HG03135 (cell line): ENCODE data around the gene PLCG2.

Source experiments
- ATAC-seq: cut with Tn5 transposase; IDR thresholded peaks from one replicate; pipeline ENCODE4 v1.9.1; 2021; ENCODE audit warnings: mild to moderate bottlenecking, moderate library complexity; ENCODE audit not compliant: unreplicated experiment

PLCG2 gene

GRCh38 chr16:81814751-81815428 is 35.8 kb downstream of the PLCG2 start:
- no peak for ATAC-seq

- ATAC-seq: no peak
These were observed 36.3 kb downstream of the PLCG2 start for GRCh38 chr16:81815429-81815766.

GRCh38 chr16:81816351-81816750 is 37.3 kb downstream of the PLCG2 start:
- no peak for ATAC-seq

- ATAC-seq: no peak
These were observed 37.7 kb downstream of the PLCG2 start for GRCh38 chr16:81816793-81817210.

- peak; percentile 36 for ATAC-seq
These were observed 38.2 kb downstream of the PLCG2 start for GRCh38 chr16:81817296-81817695.

- peak; percentile 40 for ATAC-seq
These were observed 38.9 kb downstream of the PLCG2 start for GRCh38 chr16:81817789-81818567.

- ATAC-seq: no peak
These were observed 39.4 kb downstream of the PLCG2 start for GRCh38 chr16:81818568-81818896.

- no peak for ATAC-seq
These were observed 39.8 kb downstream of the PLCG2 start for GRCh38 chr16:81818905-81819304.

- ATAC-seq: peak; percentile 35
These were observed 42.5 kb downstream of the PLCG2 start for GRCh38 chr16:81821436-81822128.

GRCh38 chr16:81823111-81823510 is 44.0 kb downstream of the PLCG2 start:
- ATAC-seq: peak; percentile 57

- ATAC-seq: no peak
These were observed 44.6 kb downstream of the PLCG2 start for GRCh38 chr16:81823734-81824133.

GRCh38 chr16:81826523-81826922 is 47.4 kb downstream of the PLCG2 start:
- ATAC-seq: no peak

GRCh38 chr16:81830845-81831540 is 51.9 kb downstream of the PLCG2 start:
- peak; percentile 6 for ATAC-seq

- ATAC-seq: peak; percentile 73
These were observed 52.6 kb downstream of the PLCG2 start for GRCh38 chr16:81831722-81832126.

- ATAC-seq: no peak
These were observed 53.9 kb downstream of the PLCG2 start for GRCh38 chr16:81832801-81833547.

- ATAC-seq: no peak
These were observed 54.7 kb downstream of the PLCG2 start for GRCh38 chr16:81833751-81834150.

GRCh38 chr16:81834868-81835267 is 55.8 kb downstream of the PLCG2 start:
- no peak for ATAC-seq

GRCh38 chr16:81836279-81837054 is 57.4 kb downstream of the PLCG2 start:
- peak; percentile 63 for ATAC-seq

- ATAC-seq: no peak
These were observed 58.2 kb downstream of the PLCG2 start for GRCh38 chr16:81837312-81837751.

- ATAC-seq: peak; percentile 34
These were observed 59.7 kb downstream of the PLCG2 start for GRCh38 chr16:81838794-81839193.
